Glomerular endothelial cell (primary cell): ENCODE results near the gene ADAM15. TPM values are rescaled to one million over a fixed set of nuclear protein-coding genes. Genes with fewer than 3 reads are reported as not detected.

ENCODE experiments used
- DNase-seq: peaks from one replicate; pipeline ENCODE4 v3.0.0-alpha.2; 2011; ENCODE audit warnings: low read depth, low spot score; ENCODE audit errors: extremely low read depth
- total RNA-seq: library from RNA; depleted of rRNA; stranded (reverse); fragments of >200 nt; gene quantifications from 2 replicates; pipeline ENCODE4 v1.2.3, GENCODE V29; 2015

Gene ADAM15
- total RNA-seq, 1 donor from 2014 or later = 405 TPM

DNA sequence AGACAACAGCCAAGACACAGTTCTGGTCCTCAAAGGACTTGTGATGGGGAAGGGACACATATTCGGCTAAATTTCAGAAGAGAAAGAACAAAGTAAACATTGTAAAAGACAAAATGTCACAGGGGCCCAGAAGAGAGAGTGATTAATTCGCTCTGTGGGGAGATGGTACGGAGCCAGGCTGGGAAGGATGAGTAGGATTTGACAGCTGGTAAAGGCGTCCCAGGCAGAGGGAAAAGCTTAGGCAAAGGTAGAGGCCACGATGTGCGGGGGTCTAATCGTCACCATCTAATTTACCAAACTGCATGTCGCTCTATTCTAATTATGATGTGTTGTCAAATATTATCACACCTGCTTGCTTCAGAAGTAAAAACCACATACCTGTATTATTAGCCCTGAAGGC, 59.3 kb downstream of the ADAM15 start:
- no peak for DNase-seq

DNA sequence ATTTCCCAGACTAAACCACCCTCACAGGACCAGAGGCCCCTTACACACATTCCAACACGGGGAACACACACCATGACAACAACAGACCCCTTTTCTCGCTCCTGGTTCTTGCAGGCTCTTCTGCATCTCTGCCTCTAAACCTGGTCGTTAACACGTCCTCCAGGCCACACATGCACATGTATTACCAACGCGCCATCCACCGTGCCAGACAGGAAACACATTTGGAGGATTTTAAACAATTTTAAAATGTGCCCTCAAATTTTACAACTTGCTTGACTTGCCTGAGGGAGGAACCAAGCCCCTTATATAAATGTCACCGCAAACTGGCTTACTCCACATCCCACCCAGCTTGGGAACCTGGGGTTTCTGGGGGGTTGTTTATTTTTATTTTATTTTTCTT, 59.7 kb downstream of the ADAM15 start:
- no peak for DNase-seq

Other genes starting within 250 kb of the ADAM15 start
- 4.8 and 10.5 TPM in 2 replicates for gene KCNN3, start 181.0 kb upstream of the ADAM15 start, total RNA-seq
- gene PMVK, start 114.6 kb upstream of the ADAM15 start, total RNA-seq = 8.1 and 11.6 TPM in 2 replicates
- 108 and 115 TPM in 2 replicates for gene PBXIP1, start 95.2 kb upstream of the ADAM15 start, total RNA-seq
- 17.5 and 20.9 TPM in 2 replicates for gene PYGO2, start 89.5 kb upstream of the ADAM15 start, total RNA-seq
- 300 and 313 TPM in 2 replicates for gene SHC1, start 80.6 kb upstream of the ADAM15 start, total RNA-seq
- 37.8 and 57.8 TPM in 2 replicates for gene CKS1B, start 76.6 kb upstream of the ADAM15 start, total RNA-seq
- gene FLAD1, start 68.0 kb upstream of the ADAM15 start, total RNA-seq = 31.2 and 33.7 TPM in 2 replicates
- gene LENEP, start 57.7 kb upstream of the ADAM15 start, total RNA-seq = not detected in 2 replicates
- gene ZBTB7B, start 48.5 kb upstream of the ADAM15 start, total RNA-seq = 19.3 and 23.6 TPM in 2 replicates
- 0.12 TPM in 1 of 2 replicates, not detected in the other for gene DCST2, start 17.5 kb upstream of the ADAM15 start, total RNA-seq
- gene DCST1, start 17.5 kb upstream of the ADAM15 start, total RNA-seq = not detected in 2 replicates
- gene EFNA4, start 12.4 kb downstream of the ADAM15 start, total RNA-seq = 19.2 and 25.1 TPM in 2 replicates
- gene EFNA3, start 27.5 kb downstream of the ADAM15 start, total RNA-seq = 1.5 and 4.0 TPM in 2 replicates
- 77.9 and 195 TPM in 2 replicates for gene EFNA1, start 76.6 kb downstream of the ADAM15 start, total RNA-seq
- 21.0 and 29.1 TPM in 2 replicates for gene SLC50A1, start 84.5 kb downstream of the ADAM15 start, total RNA-seq
- 41.0 and 45.0 TPM in 2 replicates for gene DPM3, start 89.2 kb downstream of the ADAM15 start, total RNA-seq
- gene KRTCAP2, start 122.0 kb downstream of the ADAM15 start, total RNA-seq = 121 and 150 TPM in 2 replicates
- gene TRIM46, start 122.5 kb downstream of the ADAM15 start, total RNA-seq = 9.9 and 11.8 TPM in 2 replicates
- 12.5 and 18.2 TPM in 2 replicates for gene THBS3, start 156.6 kb downstream of the ADAM15 start, total RNA-seq
- 44.3 and 45.6 TPM in 2 replicates for gene MTX1, start 157.4 kb downstream of the ADAM15 start, total RNA-seq
- gene ENTREP3, start 204.2 kb downstream of the ADAM15 start, total RNA-seq = 26.5 and 46.3 TPM in 2 replicates
- 79.2 and 128 TPM in 2 replicates for gene SCAMP3, start 211.0 kb downstream of the ADAM15 start, total RNA-seq
- 30.2 and 36.1 TPM in 2 replicates for gene CLK2, start 222.2 kb downstream of the ADAM15 start, total RNA-seq
- 0.19 and 1.3 TPM in 2 replicates for gene HCN3, start 226.1 kb downstream of the ADAM15 start, total RNA-seq